ENCODE measurements around the gene VTA1.

DNA sequence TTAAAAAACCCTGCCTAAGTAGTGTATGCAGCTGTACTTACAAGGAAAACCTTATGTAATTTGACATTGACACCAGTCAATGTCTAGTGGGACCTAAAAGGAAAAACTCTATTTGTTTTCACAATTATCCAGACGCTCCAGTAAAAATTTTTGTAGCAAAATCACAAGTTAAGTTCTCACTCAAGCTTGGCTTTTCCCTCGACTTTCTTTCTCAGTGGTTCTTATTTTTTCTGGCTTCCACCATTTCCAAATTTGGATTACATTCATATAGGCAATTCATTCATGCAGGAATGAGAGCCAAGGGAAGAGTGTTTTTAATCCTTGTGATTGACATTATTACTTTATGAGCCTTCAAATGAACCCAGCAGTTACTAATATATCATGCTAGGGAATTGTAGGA lies 88.7 kb downstream of the VTA1 start:
- TF ChIP-seq, protein P1, sequence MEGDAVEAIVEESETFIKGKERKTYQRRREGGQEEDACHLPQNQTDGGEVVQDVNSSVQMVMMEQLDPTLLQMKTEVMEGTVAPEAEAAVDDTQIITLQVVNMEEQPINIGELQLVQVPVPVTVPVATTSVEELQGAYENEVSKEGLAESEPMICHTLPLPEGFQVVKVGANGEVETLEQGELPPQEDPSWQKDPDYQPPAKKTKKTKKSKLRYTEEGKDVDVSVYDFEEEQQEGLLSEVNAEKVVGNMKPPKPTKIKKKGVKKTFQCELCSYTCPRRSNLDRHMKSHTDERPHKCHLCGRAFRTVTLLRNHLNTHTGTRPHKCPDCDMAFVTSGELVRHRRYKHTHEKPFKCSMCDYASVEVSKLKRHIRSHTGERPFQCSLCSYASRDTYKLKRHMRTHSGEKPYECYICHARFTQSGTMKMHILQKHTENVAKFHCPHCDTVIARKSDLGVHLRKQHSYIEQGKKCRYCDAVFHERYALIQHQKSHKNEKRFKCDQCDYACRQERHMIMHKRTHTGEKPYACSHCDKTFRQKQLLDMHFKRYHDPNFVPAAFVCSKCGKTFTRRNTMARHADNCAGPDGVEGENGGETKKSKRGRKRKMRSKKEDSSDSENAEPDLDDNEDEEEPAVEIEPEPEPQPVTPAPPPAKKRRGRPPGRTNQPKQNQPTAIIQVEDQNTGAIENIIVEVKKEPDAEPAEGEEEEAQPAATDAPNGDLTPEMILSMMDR (IDR thresholded peaks at IDR 0.05): no peak
- TF ChIP-seq POLR2A (IDR thresholded peaks at IDR 0.05): no peak
